GM23248 (cell line): ENCODE measurements around the gene C2orf72. TPM values are rescaled to one million over a fixed set of nuclear protein-coding genes. Genes with fewer than 3 reads are reported as not detected.
"Not testable (repeated sequence)": the region's sequence is repeated elsewhere in the genome, so short reads cannot be mapped to it uniquely, and the experiment has no call there.

Experiments
- DNase-seq: peaks from one replicate; pipeline ENCODE4 v3.0.0-alpha.2; 2015
- H2AFZ ChIP-seq: fragments of 200-600 bp; sonication (generic); 2 replicates; pipeline ENCODE4 v1.6.1; 2016; ENCODE audit warnings: antibody characterized with exemption
- H3F3A ChIP-seq: fragments of 200-600 bp; sonication (generic); 2 replicates; pipeline ENCODE4 v1.6.1; 2016; ENCODE audit warnings: mild to moderate bottlenecking, antibody characterized with exemption, mixed run types; ENCODE audit not compliant: insufficient read depth
- H3K27ac ChIP-seq: fragments of 200-600 bp; sonication (generic); 2 replicates; pipeline ENCODE4 v1.5.1; 2016; ENCODE audit warnings: mild to moderate bottlenecking
- H3K27me3 ChIP-seq: fragments of 200-600 bp; sonication (generic); replicated peaks from 2 replicates; pipeline ENCODE4 v1.6.1; 2016; ENCODE audit warnings: mild to moderate bottlenecking; ENCODE audit not compliant: insufficient read depth
- H3K36me3 ChIP-seq: fragments of 200-600 bp; sonication (generic); 2 replicates; pipeline ENCODE4 v1.6.1; 2016; ENCODE audit warnings: low read depth, mild to moderate bottlenecking
- H3K4me1 ChIP-seq: fragments of 200-600 bp; sonication (generic); 2 replicates; pipeline ENCODE4 v1.6.1; 2016; ENCODE audit warnings: mild to moderate bottlenecking; ENCODE audit not compliant: insufficient read depth
- H3K4me2 ChIP-seq: fragments of 200-600 bp; sonication (generic); one replicate; pipeline ENCODE4 v1.6.1; 2016; ENCODE audit warnings: mild to moderate bottlenecking; ENCODE audit not compliant: unreplicated experiment
- H3K4me3 ChIP-seq: fragments of 200-600 bp; sonication (generic); 2 replicates; pipeline ENCODE4 v1.5.1; 2016; ENCODE audit warnings: mild to moderate bottlenecking
- H3K79me2 ChIP-seq: fragments of 200-600 bp; sonication (generic); 2 replicates; pipeline ENCODE4 v1.6.1; 2016; ENCODE audit warnings: mild to moderate bottlenecking; ENCODE audit not compliant: insufficient read depth
- H3K9ac ChIP-seq: fragments of 200-600 bp; sonication (generic); 2 replicates; pipeline ENCODE4 v1.6.1; 2016; ENCODE audit warnings: mild to moderate bottlenecking
- H3K9me2 ChIP-seq: fragments of 200-600 bp; sonication (generic); 2 replicates; pipeline ENCODE4 v1.6.1; 2016; ENCODE audit warnings: mixed run types, mild to moderate bottlenecking, moderate library complexity; ENCODE audit not compliant: insufficient read depth
- H3K9me3 ChIP-seq: fragments of 200-600 bp; sonication (generic); one replicate; pipeline ENCODE4 v1.6.1; 2017; ENCODE audit warnings: low read depth
- H4K20me1 ChIP-seq: fragments of 200-600 bp; sonication (generic); 2 replicates; pipeline ENCODE4 v1.6.0; 2016; ENCODE audit not compliant: insufficient read depth
- EZH2 ChIP-seq: fragments of 200-600 bp; sonication (generic); IDR thresholded peaks from 2 replicates; pipeline ENCODE4 v1.6.1; 2018; ENCODE audit warnings: antibody characterized with exemption, mild to moderate bottlenecking; ENCODE audit not compliant: insufficient read depth, poor library complexity, severe bottlenecking
- EZH2phosphoT487 ChIP-seq: fragments of 200-600 bp; sonication (generic); IDR thresholded peaks from 2 replicates; pipeline ENCODE4 v1.6.1; 2018; ENCODE audit warnings: antibody characterized with exemption, moderate library complexity, mild to moderate bottlenecking, low read depth; ENCODE audit not compliant: insufficient read depth
- whole genome bisulfite sequencing, 2 experiments: methylation state at CpG; one replicate each; pipeline ENCODE4 v1.1.6; 2015 to 2017; ENCODE audit warnings: low lambda C conversion rate in 2 of 2, low coverage in 1 of 2; ENCODE audit errors: missing lambda C conversion rate in 2 of 2; 5-methylcytosine and 5-hydroxymethylcytosine counted together
- in situ Hi-C: fragments of 300-500 bp; cut with MboI; formaldehyde crosslinking; loops from 2 replicates; pipeline ENCODE4 v1.15.0; 2020
- polyA plus RNA-seq: library from polyadenylated mRNA; unstranded; fragments of >200 nt; fragmentation: Nextera tagmentation; extraction: Ambion mirVana; gene quantifications from 2 replicates; pipeline ENCODE4 v1.2.1, GENCODE V29; 2016
- total RNA-seq: library from RNA; depleted of rRNA; stranded (reverse); fragments of >200 nt; shearing (Covaris generic); gene quantifications from 2 replicates; pipeline ENCODE4 v1.2.3, GENCODE V29; 2014

C2orf72 gene
- total and polyA plus RNA-seq, 2 experiments from 2014 or later: 0.11 TPM; not detected in 1

- WGBS, 2 experiments: 40 to 52% methylated on average over 4 of the region's 4 CpGs
- H3F3A ChIP-seq: no peaks in the 10 kb centered on the region
- no peak overlapping the region for H3K4me3 ChIP-seq
- no peaks in the 10 kb centered on the region for H3K79me2 ChIP-seq
- no peak for DNase-seq
- H3K27ac ChIP-seq: no peak overlapping the region
- peaks cover 52% of the 10 kb centered on the region for H3K27me3 ChIP-seq
- H4K20me1 ChIP-seq: no peaks in the 10 kb centered on the region
- H3K4me2 ChIP-seq: no peak overlapping the region
- H3K36me3 ChIP-seq: no peaks in the 10 kb centered on the region
- TF ChIP-seq EZH2phosphoT487 (no peak), EZH2 (no peak)
- no peaks in the 10 kb centered on the region for H3K9me2 ChIP-seq
- in situ Hi-C loops: no loop called here
- no peak overlapping the region for H3K9ac ChIP-seq
- no peaks in the 10 kb centered on the region for H3K4me1 ChIP-seq
- H3K9me3 ChIP-seq: no peaks in the 10 kb centered on the region
- no peak overlapping the region for H2AFZ ChIP-seq
Measured at GRCh38 chr2:231017231-231017598, 20.1 kb upstream of the C2orf72 start.

GRCh38 chr2:231018184-231018583 is 19.1 kb upstream of the C2orf72 start:
- in situ Hi-C loops: no loop called here
- Histone ChIP-seq H3K9me2 (no peaks in the 10 kb centered on the region), H3K27ac (no peak overlapping the region), H3K4me2 (no peak overlapping the region), H3K79me2 (no peaks in the 10 kb centered on the region), H3K27me3 (peaks cover 45% of the 10 kb centered on the region; the same call in 1 of the 2 replicates), H3K9ac (no peak overlapping the region), H2AFZ (no peak overlapping the region), H3K4me3 (no peak overlapping the region), H3F3A (no peaks in the 10 kb centered on the region), H4K20me1 (no peaks in the 10 kb centered on the region), H3K9me3 (no peaks in the 10 kb centered on the region), H3K36me3 (no peaks in the 10 kb centered on the region), H3K4me1 (no peaks in the 10 kb centered on the region)
- 77 to 81% methylated on average over 3 of the region's 3 CpGs for WGBS, 2 experiments
- DNase-seq: no peak
- no peak for TF ChIP-seq EZH2phosphoT487
- no peak for TF ChIP-seq EZH2

- in situ Hi-C loops, H3K4me2 ChIP-seq, H3K36me3 ChIP-seq, H3F3A ChIP-seq, H3K9me3 ChIP-seq, H3K4me3 ChIP-seq, H3K79me2 ChIP-seq, H3K9me2 ChIP-seq, H3K4me1 ChIP-seq, H4K20me1 ChIP-seq, H3K27ac ChIP-seq, H3K9ac ChIP-seq, H2AFZ ChIP-seq, DNase-seq: not testable (repeated sequence)
- WGBS, 2 experiments: 65 to 66% methylated on average over 3 of the region's 3 CpGs
- H3K27me3 ChIP-seq: peaks cover 22% of the 10 kb centered on the region
Measured at GRCh38 chr2:231025059-231025458, 12.3 kb upstream of the C2orf72 start.

- H2AFZ ChIP-seq: no peak overlapping the region
- no peaks in the 10 kb centered on the region for H3F3A ChIP-seq
- in situ Hi-C loops: no loop called here
- no peak overlapping the region for H3K4me3 ChIP-seq
- H3K4me1 ChIP-seq: no peaks in the 10 kb centered on the region
- H3K27me3 ChIP-seq: peaks cover 26% of the 10 kb centered on the region
- H3K4me2 ChIP-seq: no peak overlapping the region
- H3K36me3 ChIP-seq: no peaks in the 10 kb centered on the region
- no peaks in the 10 kb centered on the region for H3K9me2 ChIP-seq
- no peaks in the 10 kb centered on the region for H3K79me2 ChIP-seq
- H3K9me3 ChIP-seq: no peaks in the 10 kb centered on the region
- H3K9ac ChIP-seq: no peak overlapping the region
- H3K27ac ChIP-seq: no peak overlapping the region
- TF ChIP-seq EZH2: no peak
- TF ChIP-seq EZH2phosphoT487: no peak
- DNase-seq: no peak
- H4K20me1 ChIP-seq: no peaks in the 10 kb centered on the region
Measured at GRCh38 chr2:231028889-231029288, 8.4 kb upstream of the C2orf72 start.

GRCh38 chr2:231029563-231029962 is 7.8 kb upstream of the C2orf72 start:
- in situ Hi-C loops: no loop called here

More at GRCh38 chr2:231029563-231029962, 7.8 kb upstream of the C2orf72 start:
- no peak overlapping the region for H3K9ac ChIP-seq
- H3K9me2 ChIP-seq: no peaks in the 10 kb centered on the region
- H3F3A ChIP-seq: no peaks in the 10 kb centered on the region
- H3K4me2 ChIP-seq: no peak overlapping the region
- 76 to 80% methylated on average over 9 of the region's 9 CpGs for WGBS, 2 experiments
- H3K79me2 ChIP-seq: no peaks in the 10 kb centered on the region
- H2AFZ ChIP-seq: no peak overlapping the region
- H3K4me3 ChIP-seq: no peak overlapping the region
- no peak for TF ChIP-seq EZH2phosphoT487
- TF ChIP-seq EZH2: no peak
- no peaks in the 10 kb centered on the region for H4K20me1 ChIP-seq
- no peaks in the 10 kb centered on the region for H3K4me1 ChIP-seq
- DNase-seq: no peak
- H3K27ac ChIP-seq: no peak overlapping the region
- no peaks in the 10 kb centered on the region for H3K36me3 ChIP-seq
- H3K27me3 ChIP-seq: peaks cover 29% of the 10 kb centered on the region
- H3K9me3 ChIP-seq: no peaks in the 10 kb centered on the region
